Measurements from ENCODE around the gene ISOC2.

The ISOC2 gene

DNA sequence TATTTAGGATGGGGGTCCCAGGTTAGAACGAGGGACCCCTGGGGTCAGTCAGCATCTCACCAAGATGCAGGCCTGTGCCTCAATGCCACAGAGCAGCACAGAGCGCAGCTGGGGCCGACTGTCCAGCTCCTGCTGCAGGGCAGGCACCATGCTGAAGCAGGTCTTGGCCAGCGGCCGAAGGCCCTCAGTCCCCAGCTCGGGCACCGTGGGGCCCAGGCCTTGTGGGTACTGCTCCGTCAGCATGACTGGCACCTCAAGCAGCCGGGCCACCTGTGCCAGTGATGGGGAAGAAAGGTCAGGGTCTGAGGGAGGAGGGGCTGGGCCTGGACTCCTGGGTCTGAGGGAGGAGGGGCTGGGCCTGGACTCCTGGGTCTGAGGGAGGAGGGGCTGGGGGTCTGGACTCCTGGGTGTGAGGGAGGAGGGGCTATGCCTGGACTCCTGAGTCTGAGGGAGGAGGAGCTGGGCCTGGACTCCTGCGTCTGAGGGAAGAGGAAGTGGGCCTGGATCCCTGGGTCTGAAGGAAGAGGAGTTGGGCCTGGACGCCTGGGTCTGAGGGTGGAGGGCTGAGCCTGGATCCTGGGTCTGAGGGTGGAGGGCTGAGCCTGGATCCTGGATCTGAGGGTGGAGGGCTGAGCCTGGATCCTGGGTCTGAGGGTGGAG is 5.7 kb downstream of the ISOC2 start:
- TF ChIP-seq, protein P1, sequence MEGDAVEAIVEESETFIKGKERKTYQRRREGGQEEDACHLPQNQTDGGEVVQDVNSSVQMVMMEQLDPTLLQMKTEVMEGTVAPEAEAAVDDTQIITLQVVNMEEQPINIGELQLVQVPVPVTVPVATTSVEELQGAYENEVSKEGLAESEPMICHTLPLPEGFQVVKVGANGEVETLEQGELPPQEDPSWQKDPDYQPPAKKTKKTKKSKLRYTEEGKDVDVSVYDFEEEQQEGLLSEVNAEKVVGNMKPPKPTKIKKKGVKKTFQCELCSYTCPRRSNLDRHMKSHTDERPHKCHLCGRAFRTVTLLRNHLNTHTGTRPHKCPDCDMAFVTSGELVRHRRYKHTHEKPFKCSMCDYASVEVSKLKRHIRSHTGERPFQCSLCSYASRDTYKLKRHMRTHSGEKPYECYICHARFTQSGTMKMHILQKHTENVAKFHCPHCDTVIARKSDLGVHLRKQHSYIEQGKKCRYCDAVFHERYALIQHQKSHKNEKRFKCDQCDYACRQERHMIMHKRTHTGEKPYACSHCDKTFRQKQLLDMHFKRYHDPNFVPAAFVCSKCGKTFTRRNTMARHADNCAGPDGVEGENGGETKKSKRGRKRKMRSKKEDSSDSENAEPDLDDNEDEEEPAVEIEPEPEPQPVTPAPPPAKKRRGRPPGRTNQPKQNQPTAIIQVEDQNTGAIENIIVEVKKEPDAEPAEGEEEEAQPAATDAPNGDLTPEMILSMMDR (IDR thresholded peaks at IDR 0.05; ENCODE audit: low read length, missing control alignments): no peak
- DNase-seq (ENCODE audit: low read depth): no peak
- H3K4me3 ChIP-seq (replicated peaks; ENCODE audit: low read depth, low read length): no peak overlapping the region

DNA sequence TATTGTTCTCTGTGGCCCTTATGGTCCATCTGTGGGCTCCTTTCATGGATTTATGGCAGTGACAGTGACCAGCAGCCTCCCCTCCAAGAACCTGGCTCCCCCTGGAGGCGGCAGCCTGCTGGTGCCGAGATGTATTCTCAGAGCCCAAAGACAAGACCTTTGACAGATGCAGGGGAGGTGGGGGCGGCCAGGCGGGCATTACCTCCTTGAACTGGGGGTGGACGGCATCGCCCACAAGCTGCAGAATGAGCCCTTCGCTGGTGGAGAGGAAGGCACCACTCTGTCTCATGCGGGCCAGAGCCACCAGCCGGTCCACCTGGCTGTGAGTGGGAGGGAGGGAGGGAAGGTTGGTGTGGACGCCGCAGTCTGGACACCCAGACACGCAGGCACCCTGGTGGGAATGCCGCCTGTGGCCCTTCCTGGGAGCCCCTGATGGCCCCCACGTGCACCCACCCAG is 6.6 kb downstream of the ISOC2 start:
- no peak overlapping the region for H3K4me3 ChIP-seq (replicated peaks; ENCODE audit: low read depth, low read length)
- peak; percentile 54 for DNase-seq (ENCODE audit: low read depth)
- TF ChIP-seq, protein P1 (IDR thresholded peaks at IDR 0.05; ENCODE audit: low read length, missing control alignments): peak; percentile 78

DNA sequence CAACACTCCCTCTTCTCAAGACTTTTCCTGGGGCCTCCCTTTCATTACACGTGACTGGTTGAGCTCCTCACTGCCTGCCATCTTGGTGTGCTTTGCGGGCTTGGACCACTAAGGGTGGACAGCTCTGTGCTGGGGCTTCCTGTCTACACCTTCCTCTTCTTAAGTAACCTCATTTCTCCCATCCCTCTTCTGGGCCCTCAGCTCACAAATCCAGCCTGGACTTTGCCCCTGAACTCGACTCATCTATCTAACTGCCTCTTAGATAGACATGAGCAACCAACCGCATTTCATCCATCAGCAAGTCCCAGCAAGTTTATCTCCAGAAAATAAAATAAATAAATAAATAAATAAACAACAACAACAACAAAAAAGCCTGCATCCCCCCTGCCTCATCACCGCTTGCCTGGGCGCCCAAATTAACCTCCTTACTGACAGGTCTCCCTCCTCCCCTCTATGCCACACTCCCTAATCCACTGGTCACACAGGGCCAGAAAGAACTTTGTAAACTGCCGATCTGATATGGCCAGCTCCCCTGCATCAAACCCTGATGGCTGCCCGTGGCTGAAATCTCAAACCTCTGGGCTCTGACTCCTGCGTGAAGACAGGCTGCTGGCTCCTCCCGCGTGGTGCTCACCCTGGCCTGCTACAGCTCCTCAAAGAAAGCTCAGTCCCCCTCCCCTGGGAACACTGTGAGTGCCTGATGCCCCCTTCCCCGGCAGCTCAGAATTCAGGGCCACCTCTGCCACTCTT is 7.8 kb downstream of the ISOC2 start:
- H3K4me3 ChIP-seq (replicated peaks; ENCODE audit: low read depth, low read length): no peak overlapping the region
- no peak for DNase-seq (ENCODE audit: low read depth)
- TF ChIP-seq, protein P1 (IDR thresholded peaks at IDR 0.05; ENCODE audit: low read length, missing control alignments): no peak

DNA sequence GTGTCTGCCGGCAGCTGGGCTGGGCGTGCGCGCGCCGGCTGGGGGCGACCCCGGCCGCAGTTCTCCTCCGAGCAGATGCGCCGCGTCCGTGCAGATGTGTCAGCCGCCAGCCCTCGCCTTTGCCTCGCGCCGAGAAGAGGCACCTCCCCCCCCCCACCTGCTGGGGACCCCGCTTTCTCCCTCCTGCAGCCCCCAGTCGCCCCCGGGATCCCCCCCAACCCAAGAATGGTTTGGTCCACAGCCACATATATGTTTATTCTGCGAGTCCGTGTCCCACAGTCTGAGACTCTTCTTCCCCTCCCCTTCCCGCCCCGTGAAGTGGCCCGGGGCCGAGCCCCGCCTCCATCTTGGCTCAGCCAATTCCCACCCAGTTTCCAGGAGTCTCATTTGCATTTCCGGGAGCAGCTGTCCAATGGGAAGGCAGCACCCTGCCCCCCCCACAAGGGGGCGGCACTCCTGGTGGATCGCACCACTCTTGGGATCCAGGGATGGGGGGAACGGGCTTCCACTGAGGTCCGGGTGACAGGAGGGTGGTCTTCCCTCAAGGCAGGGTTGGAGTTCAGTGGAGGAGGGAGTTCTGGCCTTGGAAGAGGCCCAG is 8.6 kb downstream of the ISOC2 start:
- TF ChIP-seq, protein P1 (IDR thresholded peaks at IDR 0.05; ENCODE audit: low read length, missing control alignments): no peak
- peak; percentile 75 for DNase-seq (ENCODE audit: low read depth)
- H3K4me3 ChIP-seq (replicated peaks; ENCODE audit: low read depth, low read length): no peak overlapping the region

DNA sequence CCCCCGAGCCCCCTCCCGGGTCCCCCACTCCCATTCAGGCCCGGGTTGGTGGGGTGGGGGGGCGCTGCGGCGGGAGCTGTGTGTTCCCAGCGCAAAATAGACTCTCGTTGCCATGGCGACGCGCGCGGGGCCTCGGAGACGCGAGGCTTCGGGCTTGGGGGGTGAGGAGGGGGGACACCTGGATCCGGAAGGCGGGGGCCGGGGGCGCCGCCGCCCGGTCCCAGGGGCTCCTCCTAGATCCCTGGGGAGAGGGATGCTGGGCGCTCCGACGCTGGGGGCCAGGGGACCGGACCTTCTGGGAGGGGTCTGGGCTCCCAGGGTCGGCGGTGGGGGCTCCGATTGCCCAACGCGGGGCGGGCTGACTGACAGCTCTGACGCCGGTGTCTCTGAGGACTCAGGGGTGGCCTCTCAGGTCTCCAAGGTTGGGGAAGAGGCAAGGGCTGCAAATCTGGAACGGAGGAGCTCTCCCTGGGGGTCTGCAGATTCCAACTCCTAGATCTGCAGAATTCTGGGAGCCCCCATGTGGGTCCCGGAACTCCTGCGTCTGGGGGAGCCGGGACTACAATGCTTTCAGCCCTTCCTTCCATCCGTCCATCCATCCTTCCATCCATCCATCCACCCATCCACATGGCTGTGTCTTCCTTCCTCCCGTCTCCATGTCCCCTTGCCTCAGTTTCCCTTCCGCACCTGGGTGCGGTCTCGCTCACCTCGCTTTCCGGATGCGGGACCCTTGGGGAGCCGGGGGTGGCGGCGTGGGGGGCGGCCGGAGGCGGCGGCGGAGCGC is 9.3 kb downstream of the ISOC2 start:
- TF ChIP-seq, protein P1 (IDR thresholded peaks at IDR 0.05; ENCODE audit: low read length, missing control alignments): no peak
- DNase-seq (ENCODE audit: low read depth): no peak
- no peak overlapping the region for H3K4me3 ChIP-seq (replicated peaks; ENCODE audit: low read depth, low read length)

DNA sequence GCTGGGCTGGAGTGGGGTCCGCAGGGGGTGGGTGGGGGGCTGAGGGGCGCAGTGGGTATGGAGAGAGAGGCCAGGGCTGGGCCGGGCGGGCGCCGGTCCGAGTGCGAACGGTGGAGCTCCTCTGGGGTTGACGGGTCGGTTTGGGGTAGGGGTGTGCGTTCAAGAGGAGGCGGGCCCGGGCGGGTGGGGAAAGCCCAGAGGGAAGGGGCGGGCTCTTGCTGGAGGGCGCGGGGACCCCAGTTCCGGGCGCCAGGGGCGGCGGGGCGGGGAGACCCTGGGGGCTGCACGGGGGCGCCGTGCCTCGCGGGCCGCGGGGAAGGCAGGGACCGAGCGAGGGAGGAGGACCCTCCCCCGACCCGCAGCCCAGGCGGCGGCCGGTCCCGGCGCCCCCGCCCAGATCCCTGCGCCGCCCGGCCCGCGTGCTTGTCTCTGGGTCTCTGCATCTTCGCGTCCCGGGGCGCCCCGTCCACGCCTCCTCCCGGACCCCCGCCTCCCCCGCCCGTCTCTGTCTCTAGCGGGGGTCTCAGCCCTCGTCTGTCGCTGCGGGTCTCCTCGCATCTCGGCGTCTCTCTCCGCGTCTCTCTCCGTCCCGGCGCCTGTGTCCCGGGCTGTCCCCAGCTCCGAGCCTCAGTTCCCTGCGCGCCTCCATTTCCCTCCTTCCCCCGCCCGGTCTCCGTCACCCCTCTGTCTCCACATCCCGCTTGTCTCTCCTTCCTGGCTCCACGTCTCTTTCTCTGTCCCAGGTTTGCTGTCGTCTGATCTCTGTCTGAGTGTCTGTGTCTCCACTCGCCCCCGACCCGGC is 10.1 kb downstream of the ISOC2 start:
- H3K4me3 ChIP-seq (replicated peaks; ENCODE audit: low read depth, low read length): no peak overlapping the region
- DNase-seq (ENCODE audit: low read depth): no peak
- TF ChIP-seq, protein P1 (IDR thresholded peaks at IDR 0.05; ENCODE audit: low read length, missing control alignments): no peak
